ENCODE results near the gene TNS1.
"Not testable (repeated sequence)": the region's sequence is repeated elsewhere in the genome, so short reads cannot be mapped to it uniquely, and the experiment has no call there.

DNA sequence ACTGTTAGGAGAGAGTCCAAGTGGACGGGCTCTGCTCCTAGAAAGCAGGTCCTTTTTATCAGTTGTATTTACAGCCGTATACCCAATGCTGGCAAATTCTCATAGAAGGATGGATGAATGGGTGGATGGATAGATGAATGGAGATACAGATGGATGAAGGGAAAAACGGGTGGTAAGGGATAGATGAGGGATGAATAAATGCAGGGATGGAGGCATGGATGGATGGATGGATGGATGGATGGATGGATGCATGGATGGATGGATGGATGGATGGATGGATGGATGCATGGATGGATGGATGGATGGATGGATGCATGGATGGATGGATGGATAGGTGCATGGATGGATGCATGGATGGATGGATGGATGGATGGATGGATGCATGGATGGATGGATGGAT lies 193.8 kb downstream of the TNS1 start:
- TF ChIP-seq, protein P1, sequence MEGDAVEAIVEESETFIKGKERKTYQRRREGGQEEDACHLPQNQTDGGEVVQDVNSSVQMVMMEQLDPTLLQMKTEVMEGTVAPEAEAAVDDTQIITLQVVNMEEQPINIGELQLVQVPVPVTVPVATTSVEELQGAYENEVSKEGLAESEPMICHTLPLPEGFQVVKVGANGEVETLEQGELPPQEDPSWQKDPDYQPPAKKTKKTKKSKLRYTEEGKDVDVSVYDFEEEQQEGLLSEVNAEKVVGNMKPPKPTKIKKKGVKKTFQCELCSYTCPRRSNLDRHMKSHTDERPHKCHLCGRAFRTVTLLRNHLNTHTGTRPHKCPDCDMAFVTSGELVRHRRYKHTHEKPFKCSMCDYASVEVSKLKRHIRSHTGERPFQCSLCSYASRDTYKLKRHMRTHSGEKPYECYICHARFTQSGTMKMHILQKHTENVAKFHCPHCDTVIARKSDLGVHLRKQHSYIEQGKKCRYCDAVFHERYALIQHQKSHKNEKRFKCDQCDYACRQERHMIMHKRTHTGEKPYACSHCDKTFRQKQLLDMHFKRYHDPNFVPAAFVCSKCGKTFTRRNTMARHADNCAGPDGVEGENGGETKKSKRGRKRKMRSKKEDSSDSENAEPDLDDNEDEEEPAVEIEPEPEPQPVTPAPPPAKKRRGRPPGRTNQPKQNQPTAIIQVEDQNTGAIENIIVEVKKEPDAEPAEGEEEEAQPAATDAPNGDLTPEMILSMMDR (IDR thresholded peaks at IDR 0.05), result not testable (repeated sequence)
- not testable (repeated sequence) for TF ChIP-seq POLR2AphosphoS5 (IDR thresholded peaks at IDR 0.05; ENCODE audit: low read depth, low read length); SIN3A (IDR thresholded peaks at IDR 0.05; ENCODE audit: borderline replicate concordance, insufficient read depth, low read depth, low read length)
- TF ChIP-seq, protein P2, sequence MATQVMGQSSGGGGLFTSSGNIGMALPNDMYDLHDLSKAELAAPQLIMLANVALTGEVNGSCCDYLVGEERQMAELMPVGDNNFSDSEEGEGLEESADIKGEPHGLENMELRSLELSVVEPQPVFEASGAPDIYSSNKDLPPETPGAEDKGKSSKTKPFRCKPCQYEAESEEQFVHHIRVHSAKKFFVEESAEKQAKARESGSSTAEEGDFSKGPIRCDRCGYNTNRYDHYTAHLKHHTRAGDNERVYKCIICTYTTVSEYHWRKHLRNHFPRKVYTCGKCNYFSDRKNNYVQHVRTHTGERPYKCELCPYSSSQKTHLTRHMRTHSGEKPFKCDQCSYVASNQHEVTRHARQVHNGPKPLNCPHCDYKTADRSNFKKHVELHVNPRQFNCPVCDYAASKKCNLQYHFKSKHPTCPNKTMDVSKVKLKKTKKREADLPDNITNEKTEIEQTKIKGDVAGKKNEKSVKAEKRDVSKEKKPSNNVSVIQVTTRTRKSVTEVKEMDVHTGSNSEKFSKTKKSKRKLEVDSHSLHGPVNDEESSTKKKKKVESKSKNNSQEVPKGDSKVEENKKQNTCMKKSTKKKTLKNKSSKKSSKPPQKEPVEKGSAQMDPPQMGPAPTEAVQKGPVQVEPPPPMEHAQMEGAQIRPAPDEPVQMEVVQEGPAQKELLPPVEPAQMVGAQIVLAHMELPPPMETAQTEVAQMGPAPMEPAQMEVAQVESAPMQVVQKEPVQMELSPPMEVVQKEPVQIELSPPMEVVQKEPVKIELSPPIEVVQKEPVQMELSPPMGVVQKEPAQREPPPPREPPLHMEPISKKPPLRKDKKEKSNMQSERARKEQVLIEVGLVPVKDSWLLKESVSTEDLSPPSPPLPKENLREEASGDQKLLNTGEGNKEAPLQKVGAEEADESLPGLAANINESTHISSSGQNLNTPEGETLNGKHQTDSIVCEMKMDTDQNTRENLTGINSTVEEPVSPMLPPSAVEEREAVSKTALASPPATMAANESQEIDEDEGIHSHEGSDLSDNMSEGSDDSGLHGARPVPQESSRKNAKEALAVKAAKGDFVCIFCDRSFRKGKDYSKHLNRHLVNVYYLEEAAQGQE (IDR thresholded peaks at IDR 0.05; ENCODE audit: insufficient read depth in 1 of 2, low read depth in 2 of 2, low read length in 1 of 2), result not testable (repeated sequence)

Data from Panc1 (cell line).